Stimulated activated CD4-positive, alpha-beta T cell treated with anti-CD3 and anti-CD28 coated beads, TNF-alpha, amount 100 ng/mL, for 48 hours (primary cell): ENCODE data around the gene CNOT4.
"Not testable (repeated sequence)": the region's sequence is repeated elsewhere in the genome, so short reads cannot be mapped to it uniquely, and the experiment has no call there.

Experiments
- DNase-seq, 3 donors: peaks; one replicate each; pipeline ENCODE4 v3.0.0-alpha.2; 2020; ENCODE audit warnings: low read depth in 3 of 3

Gene CNOT4

GRCh38 chr7:135514856-135515255 lies 5.0 kb upstream of the CNOT4 start:
- no peak for DNase-seq

DNA sequence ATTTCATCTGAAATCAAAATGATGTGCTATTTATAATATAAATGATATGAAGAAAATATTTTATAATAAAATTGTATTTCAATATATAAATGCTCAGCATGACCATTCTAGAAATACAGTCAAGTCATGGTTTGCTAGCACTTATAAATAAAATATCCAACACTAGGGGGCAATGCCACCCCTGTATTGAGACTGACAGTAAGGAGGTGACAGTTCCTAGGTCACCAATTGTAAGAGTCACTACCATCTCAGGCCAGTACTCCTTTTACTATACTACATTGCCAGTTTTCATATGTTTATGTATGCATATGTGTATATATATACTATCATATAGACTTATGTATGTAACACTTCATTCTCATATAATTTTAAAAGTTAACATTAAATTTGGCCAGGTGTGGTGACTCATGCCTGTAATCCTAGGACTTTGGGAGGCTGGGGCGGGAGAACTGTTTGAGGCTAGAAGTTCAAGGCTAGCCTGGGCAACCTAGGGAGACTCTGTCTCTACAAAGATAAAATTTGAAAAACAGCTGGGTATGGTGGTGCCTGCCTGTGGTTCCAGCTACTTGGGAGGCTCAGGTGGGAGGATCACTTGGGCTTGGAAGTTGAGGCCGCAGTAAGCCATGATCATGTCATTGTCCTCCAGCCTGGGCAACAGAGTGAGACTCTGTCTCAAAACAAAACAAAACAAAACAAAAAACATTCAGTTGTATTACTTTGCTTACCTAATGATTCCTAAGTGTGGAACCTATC lies 2.4 kb upstream of the CNOT4 start:
- DNase-seq, result peak in 1 of 3 donors; percentile 11

DNA sequence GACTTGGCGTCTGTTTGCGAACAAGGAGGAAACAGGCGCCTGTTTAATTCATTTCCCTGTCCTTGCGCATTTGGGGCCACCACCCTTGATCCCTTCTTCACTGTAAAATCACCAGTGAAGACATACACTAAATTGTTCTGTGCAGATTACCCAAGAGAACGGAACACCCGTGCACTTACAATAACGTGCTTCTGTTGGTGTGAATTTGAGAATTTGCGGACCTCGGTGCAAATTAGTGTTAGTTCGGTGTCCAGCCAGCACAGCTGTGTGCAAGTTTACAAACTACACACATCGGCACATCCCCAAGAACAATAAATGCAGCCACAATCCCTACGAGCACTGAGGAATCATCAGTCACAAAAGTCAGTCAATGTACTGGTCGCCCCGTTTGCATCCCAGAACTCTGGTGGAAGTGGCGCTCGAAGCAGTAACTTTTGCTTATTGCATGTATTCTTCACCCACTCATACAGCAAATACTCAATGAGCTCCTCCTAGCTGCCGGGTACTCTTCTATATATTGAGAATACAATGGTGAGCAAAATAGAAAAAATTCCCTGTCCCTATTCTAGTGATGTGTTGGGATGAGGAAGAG lies 786 bp upstream of the CNOT4 start:
- DNase-seq, result no peak

- DNase-seq, result no peak
Observed at GRCh38 chr7:135509589-135509838, 388 bp downstream of the CNOT4 start.

DNA sequence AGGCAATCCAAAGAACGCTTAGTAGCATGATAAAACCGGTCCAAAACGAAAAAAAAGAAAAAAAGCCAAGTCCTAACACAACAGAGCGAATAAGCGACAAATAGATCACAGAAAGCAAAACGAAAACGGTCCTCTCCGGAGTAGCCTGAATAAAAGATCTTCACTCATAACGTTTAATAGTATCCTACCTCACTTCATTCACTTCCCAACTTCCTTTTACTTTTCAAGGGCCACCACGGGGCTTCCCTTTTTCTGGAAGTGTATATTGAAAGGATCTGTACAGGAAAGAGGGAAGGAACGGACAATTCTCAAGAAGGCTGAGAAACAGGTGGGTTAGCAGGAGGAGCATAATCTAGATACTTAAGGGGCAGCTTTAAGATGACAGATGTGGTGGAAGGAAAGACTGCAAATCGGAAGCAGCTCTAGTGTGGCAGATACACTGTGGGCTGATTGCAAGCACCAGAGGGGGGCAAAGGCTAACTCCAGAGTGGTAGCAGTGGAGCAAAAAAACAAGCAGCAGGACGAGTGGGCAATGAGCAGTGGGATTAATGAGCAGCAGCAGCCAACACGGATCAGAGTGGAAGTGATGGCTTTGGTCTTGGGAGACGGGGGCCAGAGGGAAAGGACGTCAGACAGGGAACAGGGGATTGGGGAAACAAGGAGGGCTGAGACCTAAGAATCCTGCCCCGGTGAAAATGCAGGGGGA lies 866 bp downstream of the CNOT4 start:
- DNase-seq, result peak in 1 of 3 donors; percentile 7

- no peak for DNase-seq
Observed at GRCh38 chr7:135501402-135501801, 8.5 kb downstream of the CNOT4 start.

DNA sequence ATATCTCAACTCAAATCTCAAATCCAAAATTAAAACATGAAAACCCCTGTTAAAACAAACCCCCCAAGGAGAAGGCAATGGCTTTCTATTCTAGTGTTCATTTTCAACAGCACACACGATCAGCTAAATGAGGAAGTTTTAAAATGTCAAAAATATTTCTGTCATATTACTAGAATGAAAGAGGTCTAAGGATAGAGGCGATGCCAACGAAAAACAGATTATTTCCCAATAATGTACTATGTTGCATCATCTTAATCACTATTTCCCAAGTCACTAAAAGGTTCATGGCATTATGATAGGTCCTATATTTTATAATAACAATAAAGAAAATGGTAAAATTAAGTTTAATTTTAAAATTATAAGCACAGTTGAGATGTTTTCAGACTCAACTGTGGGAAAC lies 10.1 kb downstream of the CNOT4 start:
- DNase-seq, result no peak

DNA sequence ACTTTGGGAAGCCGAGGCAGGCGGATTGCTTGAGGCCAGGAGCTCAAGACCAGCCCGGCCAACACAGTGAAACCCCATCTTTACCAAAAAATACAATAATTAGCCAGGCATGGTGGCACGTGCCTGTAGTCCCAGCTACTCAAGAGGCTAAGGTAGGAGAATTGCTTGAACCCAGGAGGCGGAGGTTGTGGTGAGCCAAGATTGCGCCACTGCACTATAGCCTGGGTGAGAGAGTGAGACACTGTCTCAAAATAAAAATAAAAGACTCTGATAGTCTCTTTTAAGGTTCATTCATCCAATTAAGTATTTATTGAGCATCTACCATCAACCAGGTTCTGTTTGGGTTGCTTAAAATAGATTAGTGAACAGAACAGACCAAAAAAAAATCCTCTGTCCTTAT lies 12.7 kb downstream of the CNOT4 start:
- not testable (repeated sequence) for DNase-seq

DNA sequence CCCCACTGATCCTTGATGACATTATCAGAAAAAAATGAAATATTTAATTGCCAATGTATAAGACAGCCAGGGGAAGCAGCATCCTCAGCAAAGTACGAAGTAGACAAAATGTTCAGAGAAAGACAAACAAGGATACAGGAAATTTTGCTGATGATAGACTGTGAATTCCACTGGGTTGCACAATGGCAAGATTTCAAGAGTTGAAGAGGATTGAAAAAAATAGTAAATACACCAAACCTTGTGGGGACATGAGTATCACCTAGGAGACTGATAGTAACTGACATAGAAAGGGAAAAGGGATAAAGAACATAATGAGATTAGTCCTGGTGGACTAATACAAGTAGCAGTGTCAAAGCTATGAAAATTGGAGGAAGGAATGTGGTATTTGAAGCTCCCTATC lies 16.5 kb downstream of the CNOT4 start:
- no peak for DNase-seq

DNA sequence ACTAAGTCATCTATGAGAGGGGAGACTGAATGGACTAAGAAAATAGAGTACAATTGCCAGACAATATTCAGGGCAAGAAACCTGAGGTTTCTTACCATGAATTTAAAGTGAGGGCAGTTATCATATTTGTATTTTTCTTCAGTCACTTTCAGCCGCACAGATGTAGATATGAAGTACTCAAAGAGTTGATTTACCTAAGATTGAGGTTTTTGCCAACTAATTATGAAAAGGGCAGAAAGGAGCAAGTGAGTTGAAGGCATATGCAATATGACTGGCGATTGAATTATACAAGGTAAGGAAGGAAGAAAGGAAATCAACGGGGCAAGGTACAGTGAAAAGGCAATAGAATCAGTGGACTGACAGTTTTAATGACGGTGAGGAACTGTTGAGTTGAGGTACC lies 17.8 kb downstream of the CNOT4 start:
- DNase-seq, result no peak

DNA sequence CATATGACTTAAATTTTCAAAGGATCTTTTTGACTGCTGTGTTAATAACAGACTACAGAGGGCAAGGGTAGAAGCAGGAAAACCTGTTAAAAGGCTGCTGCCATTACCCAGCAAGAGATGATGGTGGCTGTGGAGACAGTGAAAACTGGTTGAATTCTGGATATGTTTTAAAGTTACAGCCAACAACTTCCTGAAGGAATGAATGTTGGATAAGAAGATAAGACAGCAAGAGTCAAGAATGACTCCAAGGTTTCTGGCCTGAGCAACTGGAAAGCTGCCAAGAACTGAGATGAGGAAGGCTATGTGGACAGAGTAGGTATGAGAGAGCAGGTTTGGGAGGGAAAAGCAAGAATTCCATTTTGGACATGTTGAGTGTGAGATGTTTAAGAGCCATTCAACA lies 19.1 kb downstream of the CNOT4 start:
- DNase-seq, result no peak

- no peak for DNase-seq
Observed at GRCh38 chr7:135489791-135490190, 20.1 kb downstream of the CNOT4 start.

DNA sequence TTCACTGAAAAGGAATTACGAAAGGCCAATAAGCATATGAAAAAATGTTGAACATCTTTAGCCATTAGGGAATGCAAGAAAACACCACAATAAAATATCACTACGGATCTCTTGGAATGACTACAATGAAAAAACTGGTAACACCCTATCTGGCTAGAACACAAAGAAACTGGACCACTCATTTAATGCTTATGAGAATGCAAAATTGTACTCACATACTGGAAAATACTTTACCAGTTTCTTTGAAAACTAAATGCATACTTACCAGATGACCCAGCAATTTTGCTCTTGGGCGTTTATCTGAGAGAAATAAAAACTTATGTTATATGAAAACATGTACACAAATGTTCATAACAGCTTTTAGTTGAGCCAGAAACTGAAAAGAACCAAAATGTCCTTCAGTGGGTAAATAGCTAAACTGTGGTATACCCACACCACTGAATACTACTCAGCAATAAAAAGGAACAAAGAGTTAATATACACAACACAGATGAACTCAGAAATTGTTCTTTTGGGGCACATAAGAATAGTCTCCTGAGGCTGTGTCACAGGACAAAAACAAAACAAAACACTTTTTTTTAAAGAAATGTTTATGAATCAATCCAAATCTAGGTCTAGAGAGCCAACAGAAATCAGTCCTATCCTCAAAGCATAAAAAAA lies 23.5 kb downstream of the CNOT4 start:
- no peak for DNase-seq

DNA sequence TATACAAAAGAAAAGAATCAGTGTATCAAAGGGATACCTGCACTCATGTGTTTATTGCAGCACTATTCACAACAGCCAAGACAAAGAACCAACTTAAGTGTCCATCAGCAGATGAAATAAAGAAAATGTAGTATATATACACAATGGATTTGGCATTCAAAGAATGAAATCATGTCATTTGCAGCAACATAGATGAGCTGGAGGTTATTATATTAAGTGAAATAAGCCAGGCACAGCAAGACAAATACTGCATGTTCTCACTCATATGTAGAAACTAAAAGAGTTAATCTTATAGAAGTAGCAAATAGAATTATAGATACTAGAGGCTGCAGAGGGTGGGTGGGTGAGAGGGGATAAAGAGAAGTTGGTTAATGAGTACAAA lies 28.3 kb downstream of the CNOT4 start:
- no peak for DNase-seq

- no peak for DNase-seq
Observed at GRCh38 chr7:135480966-135481597, 28.8 kb downstream of the CNOT4 start.

GRCh38 chr7:135475521-135475920 lies 34.4 kb downstream of the CNOT4 start:
- no peak for DNase-seq

DNA sequence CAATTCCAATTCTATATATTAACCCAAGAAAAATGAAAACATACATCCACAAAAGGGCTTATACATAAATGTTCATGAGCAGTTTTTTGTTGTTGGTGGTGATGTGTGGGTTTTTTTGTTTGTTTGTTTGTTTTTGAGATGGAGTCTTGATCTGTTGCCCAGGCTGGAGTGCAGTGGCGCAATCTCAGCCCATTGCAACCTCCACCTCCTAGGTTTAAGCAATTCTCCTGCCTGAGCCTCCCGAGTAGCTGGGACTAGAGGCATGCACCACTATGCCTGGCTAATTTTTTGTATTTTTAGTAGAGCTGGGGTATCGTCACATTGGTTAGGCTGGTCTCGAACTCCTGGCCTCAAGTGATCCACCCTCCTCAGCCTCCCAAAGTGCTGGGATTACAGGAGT lies 40.2 kb downstream of the CNOT4 start:
- DNase-seq, result not testable (repeated sequence)

DNA sequence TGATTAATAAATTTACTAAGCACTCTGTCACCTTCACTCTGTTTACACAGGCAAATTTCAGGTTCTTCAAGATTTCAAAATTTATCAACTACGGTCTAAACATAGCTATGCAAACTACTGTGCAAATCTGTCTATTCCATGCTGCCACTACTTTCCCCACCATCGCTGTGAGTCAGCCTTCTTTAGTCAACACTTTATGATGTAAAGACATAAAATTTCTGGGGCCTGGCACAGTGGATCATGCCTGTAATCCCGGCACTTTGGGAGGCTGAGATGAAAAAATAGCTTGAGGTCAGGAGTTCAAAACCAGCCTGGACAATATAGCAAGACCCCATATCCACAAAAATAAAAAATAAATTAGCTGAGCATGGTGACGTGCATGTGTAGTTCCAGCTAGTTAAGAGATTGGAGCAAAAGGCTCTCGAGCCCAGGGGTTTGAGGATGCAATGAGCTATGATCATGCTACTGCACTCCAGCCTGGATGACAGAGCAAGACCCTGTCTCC lies 42.6 kb downstream of the CNOT4 start:
- no peak for DNase-seq

GRCh38 chr7:135466442-135467206 lies 43.3 kb downstream of the CNOT4 start:
- no peak for DNase-seq

- no peak for DNase-seq
Observed at GRCh38 chr7:135463908-135464307, 46.0 kb downstream of the CNOT4 start.

DNA sequence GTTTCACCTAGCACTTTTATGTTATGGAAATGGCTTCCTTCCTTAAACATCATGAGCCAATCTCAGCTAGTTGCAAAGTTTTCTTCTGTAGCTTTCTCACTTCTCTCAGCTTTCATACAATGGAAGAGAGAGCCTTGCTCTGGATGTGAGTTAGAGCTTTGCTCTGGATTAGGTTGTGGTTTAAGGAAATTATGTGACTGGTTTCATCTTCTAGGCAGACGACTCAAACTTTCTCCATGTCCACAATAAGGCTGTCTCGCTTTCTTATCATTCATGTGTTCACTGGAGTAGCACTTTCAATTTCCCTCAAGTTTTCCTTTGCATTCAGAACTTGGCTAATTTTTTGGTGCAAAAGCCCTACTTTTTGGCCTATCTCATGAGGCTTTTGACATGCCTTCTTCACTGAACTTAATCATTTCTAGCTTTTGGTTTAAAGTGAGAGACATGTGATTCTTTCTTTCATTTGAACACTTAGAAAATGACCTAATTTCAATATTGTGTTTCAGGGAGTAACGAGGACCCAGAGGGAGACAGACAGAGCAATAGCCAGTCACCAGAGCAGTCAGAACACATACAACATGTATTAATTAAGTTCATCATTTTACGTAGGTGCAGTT lies 49.8 kb downstream of the CNOT4 start:
- no peak for DNase-seq
